ENCODE data around the gene COL6A2. TPM values are rescaled to one million over a fixed set of nuclear protein-coding genes. Genes with fewer than 3 reads are reported as not detected.

The COL6A2 gene
- total RNA-seq, 1 experiment from 2014 or later = 111 TPM

DNA sequence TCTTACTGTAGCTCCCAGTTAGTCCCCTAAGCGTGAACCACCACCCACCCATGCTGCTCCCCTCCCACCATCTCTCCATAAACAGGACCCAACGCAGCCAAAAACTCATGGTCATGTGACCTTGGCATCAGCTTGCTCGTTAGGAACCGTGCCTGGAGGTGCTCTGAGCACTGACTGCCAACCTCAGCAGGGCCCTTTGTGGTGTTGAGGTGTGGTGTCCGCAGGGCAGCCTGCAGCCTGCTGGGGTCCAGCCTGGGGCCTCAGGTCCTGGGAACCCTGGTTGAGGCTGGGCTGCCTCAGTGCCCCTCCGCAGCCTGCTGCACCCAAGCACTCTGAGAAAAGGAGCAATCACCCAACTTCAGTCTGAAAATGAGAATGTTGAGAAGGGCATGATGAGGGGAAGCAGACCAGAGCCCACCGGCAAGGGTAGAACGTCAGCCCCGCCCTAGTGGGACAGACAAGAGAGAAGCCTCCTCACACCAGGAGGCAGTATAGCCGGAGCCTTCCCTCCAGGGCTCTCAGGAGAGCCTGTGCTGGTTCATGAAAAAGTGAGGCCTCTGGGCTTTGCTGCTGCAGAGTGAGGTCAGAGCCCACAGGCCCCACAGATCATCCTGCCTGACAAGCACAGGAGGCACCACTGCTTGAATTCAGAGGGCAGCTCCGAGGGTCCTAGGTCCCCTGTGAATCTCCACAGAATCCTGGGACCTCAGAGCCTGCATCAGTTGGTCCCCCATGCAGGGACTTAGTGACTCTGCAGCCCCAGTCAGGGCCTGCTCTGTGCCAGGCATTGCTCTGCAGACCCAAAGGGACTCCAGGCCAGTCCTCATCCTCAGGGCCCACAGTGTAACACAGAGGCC is 4.9 kb upstream of the COL6A2 start (continued):
- TF ChIP-seq, protein P1, sequence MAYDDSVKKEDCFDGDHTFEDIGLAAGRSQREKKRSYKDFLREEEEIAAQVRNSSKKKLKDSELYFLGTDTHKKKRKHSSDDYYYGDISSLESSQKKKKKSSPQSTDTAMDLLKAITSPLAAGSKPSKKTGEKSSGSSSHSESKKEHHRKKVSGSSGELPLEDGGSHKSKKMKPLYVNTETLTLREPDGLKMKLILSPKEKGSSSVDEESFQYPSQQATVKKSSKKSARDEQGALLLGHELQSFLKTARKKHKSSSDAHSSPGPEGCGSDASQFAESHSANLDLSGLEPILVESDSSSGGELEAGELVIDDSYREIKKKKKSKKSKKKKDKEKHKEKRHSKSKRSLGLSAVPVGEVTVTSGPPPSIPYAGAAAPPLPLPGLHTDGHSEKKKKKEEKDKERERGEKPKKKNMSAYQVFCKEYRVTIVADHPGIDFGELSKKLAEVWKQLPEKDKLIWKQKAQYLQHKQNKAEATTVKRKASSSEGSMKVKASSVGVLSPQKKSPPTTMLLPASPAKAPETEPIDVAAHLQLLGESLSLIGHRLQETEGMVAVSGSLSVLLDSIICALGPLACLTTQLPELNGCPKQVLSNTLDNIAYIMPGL (CRISPR knock-in tag; IDR thresholded peaks at IDR 0.05) = no peak

DNA sequence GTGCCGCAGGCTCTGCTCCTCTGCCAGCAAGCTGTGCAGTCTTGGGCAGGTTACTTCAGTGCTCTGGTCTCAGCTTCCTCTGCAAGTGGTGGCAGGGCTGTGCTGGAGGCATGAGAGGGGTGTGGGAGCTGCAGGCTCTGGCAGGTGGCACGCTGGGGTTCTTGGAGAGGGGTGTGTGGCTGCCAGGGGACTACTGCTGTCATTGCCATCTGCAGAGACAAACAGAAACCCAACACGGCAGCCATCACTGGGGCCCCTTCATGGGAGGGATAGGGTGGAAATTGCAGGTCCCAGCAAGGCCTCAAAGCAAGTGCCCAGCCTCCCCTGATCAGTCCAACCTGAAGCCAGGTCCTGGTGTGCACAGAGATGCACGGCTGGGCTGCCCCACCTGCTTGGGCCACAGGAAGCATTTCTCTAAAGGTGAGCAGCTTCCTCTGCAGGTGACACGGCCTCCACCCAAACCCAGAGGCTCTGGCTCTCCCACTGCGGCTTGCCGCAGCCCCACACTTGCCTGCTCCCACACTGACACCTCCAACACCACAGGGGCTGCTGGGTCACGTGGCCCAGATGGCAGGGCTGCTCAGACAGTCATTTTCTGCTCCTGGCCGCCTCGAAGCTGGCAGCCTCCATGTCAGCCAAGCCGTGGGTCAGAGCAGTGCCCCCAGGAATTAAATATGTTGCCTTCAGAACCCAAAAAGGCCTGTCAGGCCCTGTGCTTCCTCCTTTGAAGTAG is 4.1 kb upstream of the COL6A2 start:
- peaks cover 31% of the 10 kb centered on the region for H3K36me3 Mint-ChIP-seq
- no peak overlapping the region for H3K4me3 Mint-ChIP-seq
- CTCF ChIA-PET = no interaction called here
- ATAC-seq = no peak
- peaks cover 44% of the 10 kb centered on the region for H3K9me3 Mint-ChIP-seq
- H3K27ac Mint-ChIP-seq = no peak overlapping the region
- POLR2A ChIA-PET = no interaction called here
- peaks cover 4% of the 10 kb centered on the region for H3K27me3 Mint-ChIP-seq (ENCODE audit: low read depth)
- peaks cover 4% of the 10 kb centered on the region for H3K4me1 Mint-ChIP-seq
- DNase-seq (ENCODE audit: low spot score) = peak; percentile 18
- TF ChIP-seq ETV6 (CRISPR knock-in tag; IDR thresholded peaks at IDR 0.05) (no peak), MYBL2 (CRISPR knock-in tag; IDR thresholded peaks at IDR 0.05) (no peak), NFYB (CRISPR knock-in tag; conservative IDR thresholded peaks at IDR 0.05; ENCODE audit: low read depth) (no peak), NR2C2 (CRISPR knock-in tag; IDR thresholded peaks at IDR 0.05) (no peak), ZNF121 (CRISPR knock-in tag; IDR thresholded peaks at IDR 0.05) (no peak), SOX15 (CRISPR knock-in tag; IDR thresholded peaks at IDR 0.05) (no peak), SMAD3 (CRISPR knock-in tag; IDR thresholded peaks at IDR 0.05; ENCODE audit: borderline replicate concordance) (no peak), ZNF396 (CRISPR knock-in tag; IDR thresholded peaks at IDR 0.05; ENCODE audit: borderline replicate concordance) (no peak)
- TF ChIP-seq, protein P2, sequence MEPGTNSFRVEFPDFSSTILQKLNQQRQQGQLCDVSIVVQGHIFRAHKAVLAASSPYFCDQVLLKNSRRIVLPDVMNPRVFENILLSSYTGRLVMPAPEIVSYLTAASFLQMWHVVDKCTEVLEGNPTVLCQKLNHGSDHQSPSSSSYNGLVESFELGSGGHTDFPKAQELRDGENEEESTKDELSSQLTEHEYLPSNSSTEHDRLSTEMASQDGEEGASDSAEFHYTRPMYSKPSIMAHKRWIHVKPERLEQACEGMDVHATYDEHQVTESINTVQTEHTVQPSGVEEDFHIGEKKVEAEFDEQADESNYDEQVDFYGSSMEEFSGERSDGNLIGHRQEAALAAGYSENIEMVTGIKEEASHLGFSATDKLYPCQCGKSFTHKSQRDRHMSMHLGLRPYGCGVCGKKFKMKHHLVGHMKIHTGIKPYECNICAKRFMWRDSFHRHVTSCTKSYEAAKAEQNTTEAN (CRISPR knock-in tag; IDR thresholded peaks at IDR 0.05) = no peak
- TF ChIP-seq, protein P3, sequence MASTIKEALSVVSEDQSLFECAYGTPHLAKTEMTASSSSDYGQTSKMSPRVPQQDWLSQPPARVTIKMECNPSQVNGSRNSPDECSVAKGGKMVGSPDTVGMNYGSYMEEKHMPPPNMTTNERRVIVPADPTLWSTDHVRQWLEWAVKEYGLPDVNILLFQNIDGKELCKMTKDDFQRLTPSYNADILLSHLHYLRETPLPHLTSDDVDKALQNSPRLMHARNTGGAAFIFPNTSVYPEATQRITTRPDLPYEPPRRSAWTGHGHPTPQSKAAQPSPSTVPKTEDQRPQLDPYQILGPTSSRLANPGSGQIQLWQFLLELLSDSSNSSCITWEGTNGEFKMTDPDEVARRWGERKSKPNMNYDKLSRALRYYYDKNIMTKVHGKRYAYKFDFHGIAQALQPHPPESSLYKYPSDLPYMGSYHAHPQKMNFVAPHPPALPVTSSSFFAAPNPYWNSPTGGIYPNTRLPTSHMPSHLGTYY (CRISPR knock-in tag; IDR thresholded peaks at IDR 0.05) = no peak
- TF ChIP-seq, protein P1 (CRISPR knock-in tag; IDR thresholded peaks at IDR 0.05) = no peak
- TF ChIP-seq, protein P4, sequence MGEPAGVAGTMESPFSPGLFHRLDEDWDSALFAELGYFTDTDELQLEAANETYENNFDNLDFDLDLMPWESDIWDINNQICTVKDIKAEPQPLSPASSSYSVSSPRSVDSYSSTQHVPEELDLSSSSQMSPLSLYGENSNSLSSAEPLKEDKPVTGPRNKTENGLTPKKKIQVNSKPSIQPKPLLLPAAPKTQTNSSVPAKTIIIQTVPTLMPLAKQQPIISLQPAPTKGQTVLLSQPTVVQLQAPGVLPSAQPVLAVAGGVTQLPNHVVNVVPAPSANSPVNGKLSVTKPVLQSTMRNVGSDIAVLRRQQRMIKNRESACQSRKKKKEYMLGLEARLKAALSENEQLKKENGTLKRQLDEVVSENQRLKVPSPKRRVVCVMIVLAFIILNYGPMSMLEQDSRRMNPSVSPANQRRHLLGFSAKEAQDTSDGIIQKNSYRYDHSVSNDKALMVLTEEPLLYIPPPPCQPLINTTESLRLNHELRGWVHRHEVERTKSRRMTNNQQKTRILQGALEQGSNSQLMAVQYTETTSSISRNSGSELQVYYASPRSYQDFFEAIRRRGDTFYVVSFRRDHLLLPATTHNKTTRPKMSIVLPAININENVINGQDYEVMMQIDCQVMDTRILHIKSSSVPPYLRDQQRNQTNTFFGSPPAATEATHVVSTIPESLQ (CRISPR knock-in tag; IDR thresholded peaks at IDR 0.05) = no peak
- TF ChIP-seq, protein P5, sequence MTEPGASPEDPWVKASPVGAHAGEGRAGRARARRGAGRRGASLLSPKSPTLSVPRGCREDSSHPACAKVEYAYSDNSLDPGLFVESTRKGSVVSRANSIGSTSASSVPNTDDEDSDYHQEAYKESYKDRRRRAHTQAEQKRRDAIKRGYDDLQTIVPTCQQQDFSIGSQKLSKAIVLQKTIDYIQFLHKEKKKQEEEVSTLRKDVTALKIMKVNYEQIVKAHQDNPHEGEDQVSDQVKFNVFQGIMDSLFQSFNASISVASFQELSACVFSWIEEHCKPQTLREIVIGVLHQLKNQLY (CRISPR knock-in tag; IDR thresholded peaks at IDR 0.05) = no peak
- TF ChIP-seq, protein P6, sequence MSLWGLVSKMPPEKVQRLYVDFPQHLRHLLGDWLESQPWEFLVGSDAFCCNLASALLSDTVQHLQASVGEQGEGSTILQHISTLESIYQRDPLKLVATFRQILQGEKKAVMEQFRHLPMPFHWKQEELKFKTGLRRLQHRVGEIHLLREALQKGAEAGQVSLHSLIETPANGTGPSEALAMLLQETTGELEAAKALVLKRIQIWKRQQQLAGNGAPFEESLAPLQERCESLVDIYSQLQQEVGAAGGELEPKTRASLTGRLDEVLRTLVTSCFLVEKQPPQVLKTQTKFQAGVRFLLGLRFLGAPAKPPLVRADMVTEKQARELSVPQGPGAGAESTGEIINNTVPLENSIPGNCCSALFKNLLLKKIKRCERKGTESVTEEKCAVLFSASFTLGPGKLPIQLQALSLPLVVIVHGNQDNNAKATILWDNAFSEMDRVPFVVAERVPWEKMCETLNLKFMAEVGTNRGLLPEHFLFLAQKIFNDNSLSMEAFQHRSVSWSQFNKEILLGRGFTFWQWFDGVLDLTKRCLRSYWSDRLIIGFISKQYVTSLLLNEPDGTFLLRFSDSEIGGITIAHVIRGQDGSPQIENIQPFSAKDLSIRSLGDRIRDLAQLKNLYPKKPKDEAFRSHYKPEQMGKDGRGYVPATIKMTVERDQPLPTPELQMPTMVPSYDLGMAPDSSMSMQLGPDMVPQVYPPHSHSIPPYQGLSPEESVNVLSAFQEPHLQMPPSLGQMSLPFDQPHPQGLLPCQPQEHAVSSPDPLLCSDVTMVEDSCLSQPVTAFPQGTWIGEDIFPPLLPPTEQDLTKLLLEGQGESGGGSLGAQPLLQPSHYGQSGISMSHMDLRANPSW (CRISPR knock-in tag; conservative IDR thresholded peaks at IDR 0.05; ENCODE audit: low read depth) = no peak
- TF ChIP-seq, protein P7, sequence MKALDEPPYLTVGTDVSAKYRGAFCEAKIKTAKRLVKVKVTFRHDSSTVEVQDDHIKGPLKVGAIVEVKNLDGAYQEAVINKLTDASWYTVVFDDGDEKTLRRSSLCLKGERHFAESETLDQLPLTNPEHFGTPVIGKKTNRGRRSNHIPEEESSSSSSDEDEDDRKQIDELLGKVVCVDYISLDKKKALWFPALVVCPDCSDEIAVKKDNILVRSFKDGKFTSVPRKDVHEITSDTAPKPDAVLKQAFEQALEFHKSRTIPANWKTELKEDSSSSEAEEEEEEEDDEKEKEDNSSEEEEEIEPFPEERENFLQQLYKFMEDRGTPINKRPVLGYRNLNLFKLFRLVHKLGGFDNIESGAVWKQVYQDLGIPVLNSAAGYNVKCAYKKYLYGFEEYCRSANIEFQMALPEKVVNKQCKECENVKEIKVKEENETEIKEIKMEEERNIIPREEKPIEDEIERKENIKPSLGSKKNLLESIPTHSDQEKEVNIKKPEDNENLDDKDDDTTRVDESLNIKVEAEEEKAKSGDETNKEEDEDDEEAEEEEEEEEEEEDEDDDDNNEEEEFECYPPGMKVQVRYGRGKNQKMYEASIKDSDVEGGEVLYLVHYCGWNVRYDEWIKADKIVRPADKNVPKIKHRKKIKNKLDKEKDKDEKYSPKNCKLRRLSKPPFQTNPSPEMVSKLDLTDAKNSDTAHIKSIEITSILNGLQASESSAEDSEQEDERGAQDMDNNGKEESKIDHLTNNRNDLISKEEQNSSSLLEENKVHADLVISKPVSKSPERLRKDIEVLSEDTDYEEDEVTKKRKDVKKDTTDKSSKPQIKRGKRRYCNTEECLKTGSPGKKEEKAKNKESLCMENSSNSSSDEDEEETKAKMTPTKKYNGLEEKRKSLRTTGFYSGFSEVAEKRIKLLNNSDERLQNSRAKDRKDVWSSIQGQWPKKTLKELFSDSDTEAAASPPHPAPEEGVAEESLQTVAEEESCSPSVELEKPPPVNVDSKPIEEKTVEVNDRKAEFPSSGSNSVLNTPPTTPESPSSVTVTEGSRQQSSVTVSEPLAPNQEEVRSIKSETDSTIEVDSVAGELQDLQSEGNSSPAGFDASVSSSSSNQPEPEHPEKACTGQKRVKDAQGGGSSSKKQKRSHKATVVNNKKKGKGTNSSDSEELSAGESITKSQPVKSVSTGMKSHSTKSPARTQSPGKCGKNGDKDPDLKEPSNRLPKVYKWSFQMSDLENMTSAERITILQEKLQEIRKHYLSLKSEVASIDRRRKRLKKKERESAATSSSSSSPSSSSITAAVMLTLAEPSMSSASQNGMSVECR (CRISPR knock-in tag; IDR thresholded peaks at IDR 0.05; ENCODE audit: borderline replicate concordance) = no peak
